SKM-1 (cell line): Measurements from ENCODE around the gene KIF6.

ENCODE experiments used
- DNase-seq: peaks from one replicate; lab custom pipeline; 2025; ENCODE audit not compliant: unreplicated experiment; lab: John Stamatoyannopoulos, UW

Gene KIF6

GRCh38 chr6:39422238-39422637 lies 303.0 kb downstream of the KIF6 start:
- no peak for DNase-seq

- no peak for DNase-seq
Measured at GRCh38 chr6:39421383-39422225, 303.6 kb downstream of the KIF6 start.

GRCh38 chr6:39420300-39421265 lies 304.6 kb downstream of the KIF6 start:
- DNase-seq = no peak

- DNase-seq = no peak
Measured at GRCh38 chr6:39419607-39420006, 305.6 kb downstream of the KIF6 start.

GRCh38 chr6:39417440-39417839 lies 307.8 kb downstream of the KIF6 start:
- no peak for DNase-seq

- no peak for DNase-seq
Measured at GRCh38 chr6:39416728-39417127, 308.5 kb downstream of the KIF6 start.

GRCh38 chr6:39416026-39416425 lies 309.2 kb downstream of the KIF6 start:
- DNase-seq = no peak

GRCh38 chr6:39415482-39415881 lies 309.7 kb downstream of the KIF6 start:
- no peak for DNase-seq

- no peak for DNase-seq
Measured at GRCh38 chr6:39411465-39411864, 313.7 kb downstream of the KIF6 start.

GRCh38 chr6:39411001-39411400 lies 314.2 kb downstream of the KIF6 start:
- no peak for DNase-seq

GRCh38 chr6:39409889-39410288 lies 315.3 kb downstream of the KIF6 start:
- DNase-seq = no peak

- no peak for DNase-seq
Measured at GRCh38 chr6:39407446-39407993, 317.7 kb downstream of the KIF6 start.

- DNase-seq = no peak
Measured at GRCh38 chr6:39404312-39404711, 320.9 kb downstream of the KIF6 start.

- DNase-seq = no peak
Measured at GRCh38 chr6:39403304-39403703, 321.9 kb downstream of the KIF6 start.

GRCh38 chr6:39402239-39402751 lies 322.9 kb downstream of the KIF6 start:
- DNase-seq = no peak

- DNase-seq = no peak
Measured at GRCh38 chr6:39401376-39401775, 323.8 kb downstream of the KIF6 start.

GRCh38 chr6:39400026-39400425 lies 325.2 kb downstream of the KIF6 start:
- DNase-seq = no peak

- DNase-seq = no peak
Measured at GRCh38 chr6:39396854-39397253, 328.4 kb downstream of the KIF6 start.

GRCh38 chr6:39393075-39393474 lies 332.1 kb downstream of the KIF6 start:
- DNase-seq = no peak

- no peak for DNase-seq
Measured at GRCh38 chr6:39391182-39391581, 334.0 kb downstream of the KIF6 start.

- DNase-seq = no peak
Measured at GRCh38 chr6:39389484-39389767, 335.8 kb downstream of the KIF6 start.
